GM23248 (cell line): ENCODE measurements around the gene NR2C1.

Experiments used
- EZH2 ChIP-seq: fragments of 200-600 bp; sonication (generic); IDR thresholded peaks from 2 replicates; pipeline ENCODE4 v1.6.1; 2018; ENCODE audit warnings: antibody characterized with exemption, mild to moderate bottlenecking; ENCODE audit not compliant: insufficient read depth, poor library complexity, severe bottlenecking
- EZH2phosphoT487 ChIP-seq: fragments of 200-600 bp; sonication (generic); IDR thresholded peaks from 2 replicates; pipeline ENCODE4 v1.6.1; 2018; ENCODE audit warnings: antibody characterized with exemption, moderate library complexity, mild to moderate bottlenecking, low read depth; ENCODE audit not compliant: insufficient read depth

GRCh38 chr12:95104919-95105452 is 31.6 kb upstream of the NR2C1 start:
- no peak for TF ChIP-seq EZH2phosphoT487
- no peak for TF ChIP-seq EZH2
